Neural progenitor cell (in vitro differentiated cells): ENCODE results near the gene ZNF385D. TPM values are rescaled to one million over a fixed set of nuclear protein-coding genes. Genes with fewer than 3 reads are reported as not detected.

Experiments
- DNase-seq: peaks from one replicate; pipeline ENCODE4 v3.0.0-alpha.2; 2016; ENCODE audit warnings: low spot score
- H2AFZ ChIP-seq: fragments of 200-600 bp; sonication (generic); replicated peaks from 2 replicates; pipeline ENCODE4 v1.6.1; 2016; ENCODE audit warnings: antibody characterized with exemption
- H3F3A ChIP-seq: fragments of 200-600 bp; sonication (generic); 2 replicates; pipeline ENCODE4 v1.6.1; 2016; ENCODE audit warnings: antibody characterized with exemption, low read depth
- H3K27ac ChIP-seq: fragments of 200-600 bp; sonication (generic); 2 replicates; pipeline ENCODE4 v1.5.1; 2016; ENCODE audit warnings: mild to moderate bottlenecking
- H3K27me3 ChIP-seq: fragments of 200-600 bp; sonication (generic); 2 replicates; pipeline ENCODE4 v1.6.1; 2016; ENCODE audit warnings: mild to moderate bottlenecking, moderate library complexity
- H3K36me3 ChIP-seq: fragments of 200-600 bp; sonication (generic); 2 replicates; pipeline ENCODE4 v1.5.1; 2016
- H3K4me1 ChIP-seq: fragments of 200-600 bp; sonication (generic); 2 replicates; pipeline ENCODE4 v1.6.1; 2016; ENCODE audit warnings: mixed run types
- H3K4me2 ChIP-seq: fragments of 200-600 bp; sonication (generic); 2 replicates; pipeline ENCODE4 v1.6.1; 2016
- H3K4me3 ChIP-seq: fragments of 200-600 bp; sonication (generic); 2 replicates; pipeline ENCODE4 v1.5.1; 2016
- H3K79me2 ChIP-seq: fragments of 200-600 bp; sonication (generic); 2 replicates; pipeline ENCODE4 v1.6.1; 2016; ENCODE audit warnings: low read depth
- H3K9ac ChIP-seq: fragments of 200-600 bp; sonication (generic); 2 replicates; pipeline ENCODE4 v1.6.1; 2016
- H3K9me3 ChIP-seq: fragments of 200-600 bp; sonication (generic); 2 replicates; pipeline ENCODE4 v1.5.1; 2016; ENCODE audit warnings: low read depth
- H4K20me1 ChIP-seq: fragments of 200-600 bp; sonication (generic); 2 replicates; pipeline ENCODE4 v1.6.1; 2016; ENCODE audit warnings: low read depth
- H3K27ac Mint-ChIP-seq: 3 replicates; pipeline ENCODE4 v1.8.0; 2021; ENCODE audit warnings: mixed read lengths
- H3K27me3 Mint-ChIP-seq: 2 replicates; pipeline ENCODE4 v1.8.0; 2022; ENCODE audit warnings: low read depth, mild to moderate bottlenecking, inconsistent platforms, moderate library complexity, mixed read lengths; ENCODE audit not compliant: insufficient read depth
- H3K36me3 Mint-ChIP-seq: 3 replicates; pipeline ENCODE4 v1.8.0; 2021; ENCODE audit warnings: mixed read lengths
- H3K4me1 Mint-ChIP-seq: 3 replicates; pipeline ENCODE4 v1.8.0; 2021; ENCODE audit warnings: mixed read lengths
- H3K4me3 Mint-ChIP-seq: 3 replicates; pipeline ENCODE4 v1.8.0; 2021; ENCODE audit warnings: mild to moderate bottlenecking, moderate library complexity, mixed read lengths
- H3K9me3 Mint-ChIP-seq: 3 replicates; pipeline ENCODE4 v1.8.0; 2020; ENCODE audit warnings: mixed read lengths
- CTCF ChIP-seq: fragments of 200-600 bp; sonication (generic); IDR thresholded peaks from 2 replicates; pipeline ENCODE4 v1.5.1; 2017; ENCODE audit warnings: antibody characterized with exemption, mild to moderate bottlenecking
- EZH2 ChIP-seq: fragments of 200-600 bp; sonication (generic); IDR thresholded peaks from 2 replicates; pipeline ENCODE4 v1.6.1; 2017; ENCODE audit warnings: antibody characterized with exemption, mild to moderate bottlenecking, moderate library complexity
- EZH2phosphoT487 ChIP-seq: fragments of 200-600 bp; sonication (generic); IDR thresholded peaks from 2 replicates; pipeline ENCODE4 v1.6.1; 2017; ENCODE audit warnings: antibody characterized with exemption
- total RNA-seq: library from RNA; depleted of rRNA; stranded (reverse); fragments of >200 nt; gene quantifications from 2 replicates; pipeline ENCODE4 v1.2.3, GENCODE V29; 2015; ENCODE audit warnings: low replicate concordance

ZNF385D gene
- total RNA-seq, 1 donor from 2014 or later = 4.4 TPM

- H3K27me3 ChIP-seq = no peaks in the 10 kb centered on the region
- H3K27ac Mint-ChIP-seq = no peak overlapping the region
- H3K9ac ChIP-seq = no peak overlapping the region
- no peak overlapping the region for H3K4me2 ChIP-seq
- no peaks in the 10 kb centered on the region for H3K9me3 ChIP-seq
- no peaks in the 10 kb centered on the region for H3K4me1 ChIP-seq
- H3K27me3 Mint-ChIP-seq = no peaks in the 10 kb centered on the region
- H3K4me3 ChIP-seq = no peak overlapping the region
- no peaks in the 10 kb centered on the region for H3F3A ChIP-seq
- H3K4me1 Mint-ChIP-seq = no peaks in the 10 kb centered on the region
- H3K9me3 Mint-ChIP-seq = peaks cover 11% of the 10 kb centered on the region
- no peak for DNase-seq
- H3K27ac ChIP-seq = no peak overlapping the region
- H2AFZ ChIP-seq = no peak overlapping the region
- H3K36me3 ChIP-seq = no peaks in the 10 kb centered on the region
- H3K36me3 Mint-ChIP-seq = no peaks in the 10 kb centered on the region
- H3K4me3 Mint-ChIP-seq = no peak overlapping the region
- no peaks in the 10 kb centered on the region for H4K20me1 ChIP-seq
- no peaks in the 10 kb centered on the region for H3K79me2 ChIP-seq
- TF ChIP-seq EZH2phosphoT487 (no peak), CTCF (no peak), EZH2 (no peak)
Measured at GRCh38 chr3:21405671-21406667, 345.0 kb downstream of the ZNF385D start.

- Histone ChIP-seq H3F3A (no peaks in the 10 kb centered on the region), H3K9ac (no peak overlapping the region), H3K27ac (no peak overlapping the region), H3K4me1 (no peaks in the 10 kb centered on the region), H2AFZ (no peak overlapping the region), H3K9me3 (no peaks in the 10 kb centered on the region), H3K79me2 (no peaks in the 10 kb centered on the region), H3K4me2 (no peak overlapping the region), H4K20me1 (no peaks in the 10 kb centered on the region), H3K27me3 (no peaks in the 10 kb centered on the region), H3K36me3 (no peaks in the 10 kb centered on the region), H3K4me3 (no peak overlapping the region)
- no peaks in the 10 kb centered on the region for H3K36me3 Mint-ChIP-seq
- H3K27me3 Mint-ChIP-seq = peaks cover 6% of the 10 kb centered on the region
- H3K27ac Mint-ChIP-seq = no peak overlapping the region
- H3K4me1 Mint-ChIP-seq = no peaks in the 10 kb centered on the region
- TF ChIP-seq EZH2 (no peak), CTCF (no peak), EZH2phosphoT487 (no peak)
- H3K4me3 Mint-ChIP-seq = no peak overlapping the region
- H3K9me3 Mint-ChIP-seq = peaks cover 3% of the 10 kb centered on the region
- no peak for DNase-seq
Measured at GRCh38 chr3:21398461-21398860, 352.5 kb downstream of the ZNF385D start.

- no peak overlapping the region for H3K4me2 ChIP-seq
Measured at GRCh38 chr3:21393683-21394311, 357.2 kb downstream of the ZNF385D start.

More at GRCh38 chr3:21393683-21394311, 357.2 kb downstream of the ZNF385D start:
- Histone ChIP-seq H3F3A (no peaks in the 10 kb centered on the region), H3K36me3 (no peaks in the 10 kb centered on the region), H3K9ac (no peak overlapping the region), H4K20me1 (no peaks in the 10 kb centered on the region), H3K27ac (no peak overlapping the region), H3K4me1 (no peaks in the 10 kb centered on the region), H3K79me2 (no peaks in the 10 kb centered on the region), H3K4me3 (no peak overlapping the region), H2AFZ (no peak overlapping the region), H3K9me3 (no peaks in the 10 kb centered on the region), H3K27me3 (no peaks in the 10 kb centered on the region)
- Mint-ChIP-seq H3K9me3 (no peaks in the 10 kb centered on the region), H3K4me1 (peaks cover 5% of the 10 kb centered on the region), H3K4me3 (no peak overlapping the region), H3K27ac (no peak overlapping the region), H3K36me3 (no peaks in the 10 kb centered on the region), H3K27me3 (peaks cover 3% of the 10 kb centered on the region)
- TF ChIP-seq CTCF (no peak), EZH2phosphoT487 (no peak), EZH2 (no peak)
- DNase-seq = no peak
